H1 (cell line): ENCODE data around the gene PEX16.

ENCODE experiments used
- CBX8 ChIP-seq: fragments of 300-800, 300-1000 bp; sonication (generic); IDR thresholded peaks from 2 replicates; pipeline ENCODE4 v1.7.1; 2016; ENCODE audit warnings: low read depth, low read length, borderline replicate concordance
- CTCF ChIP-seq, 3 experiments: IDR thresholded peaks; 1 replicate in 2 of 3; 2 replicates in 1 of 3; pipeline versions ENCODE4 v1.5.1 to v1.6.1; 2011; ENCODE audit warnings: low read length in 3 of 3, mild to moderate bottlenecking in 3 of 3, inconsistent platforms in 2 of 3, low read depth in 1 of 3, moderate library complexity in 1 of 3; ENCODE audit not compliant: insufficient read depth in 1 of 3; ENCODE audit errors: control extremely low read depth in 1 of 3
- EGR1 ChIP-seq: IDR thresholded peaks from 2 replicates; pipeline ENCODE4 v1.6.1; 2011; ENCODE audit warnings: low read depth, low read length, borderline replicate concordance
- EZH2 ChIP-seq: fragments of 200-600 bp; sonication (generic); IDR thresholded peaks from 2 replicates; pipeline ENCODE4 v1.7.1; 2012; ENCODE audit warnings: low read depth, mild to moderate bottlenecking, moderate library complexity, low read length, inconsistent platforms; ENCODE audit not compliant: severe bottlenecking
- KDM5A ChIP-seq: fragments of 200-600 bp; IDR thresholded peaks from 2 replicates; pipeline ENCODE4 v1.7.1; 2012; ENCODE audit warnings: mild to moderate bottlenecking, low read length, inconsistent platforms, mixed read lengths
- NANOG ChIP-seq: IDR thresholded peaks from 2 replicates; pipeline ENCODE4 v1.6.1; 2011; ENCODE audit warnings: low read length, low read depth, mild to moderate bottlenecking, inconsistent platforms; ENCODE audit not compliant: insufficient read depth, poor library complexity, severe bottlenecking
- NRF1 ChIP-seq: IDR thresholded peaks from 2 replicates; pipeline ENCODE4 v1.6.1; 2011; ENCODE audit warnings: mild to moderate bottlenecking, low read depth, low read length, improper control_type of control experiment
- POLR2A ChIP-seq, 2 experiments: IDR thresholded peaks; 1 replicate in 1 of 2; 2 replicates in 1 of 2; pipeline ENCODE4 v1.6.1; 2011; ENCODE audit warnings: low read depth in 2 of 2, low read length in 2 of 2, mild to moderate bottlenecking in 2 of 2; ENCODE audit errors: control extremely low read depth in 1 of 2
- POLR2AphosphoS5 ChIP-seq: IDR thresholded peaks from 2 replicates; pipeline ENCODE4 v1.6.1; 2011; ENCODE audit warnings: low read depth, low read length
- SIN3A ChIP-seq, 2 experiments: IDR thresholded peaks in 1 of 2; conservative IDR thresholded peaks in 1 of 2; 2 replicates each; pipeline ENCODE4 v1.6.1; 2011 to 2012; ENCODE audit warnings: low read length in 2 of 2, improper control_type of control experiment in 1 of 2, low read depth in 1 of 2, mild to moderate bottlenecking in 1 of 2
- TAF1 ChIP-seq: IDR thresholded peaks from 2 replicates; pipeline ENCODE4 v1.6.1; 2011; ENCODE audit warnings: mild to moderate bottlenecking, low read depth, low read length
- USF2 ChIP-seq: IDR thresholded peaks from 2 replicates; pipeline ENCODE4 v1.6.1; 2011; ENCODE audit warnings: low read length, improper control_type of control experiment

GRCh38 chr11:45942381-45942780 lies 24.7 kb upstream of the PEX16 start:
- TF ChIP-seq CTCF (IDR thresholded peaks at IDR 0.05; ENCODE audit: control extremely low read depth in 1 of 3, insufficient read depth in 1 of 3, low read depth in 1 of 3, low read length in 3 of 3) (no peak), TAF1 (no peak), NRF1 (no peak), POLR2A (IDR thresholded peaks at IDR 0.05; ENCODE audit: control extremely low read depth in 1 of 2, low read depth in 2 of 2, low read length in 2 of 2) (no peak), POLR2AphosphoS5 (no peak), EZH2 (no peak), KDM5A (no peak), CBX8 (no peak), SIN3A (conservative IDR thresholded peaks at IDR 0.05 in 1 of 2, IDR thresholded peaks at IDR 0.05 in 1 of 2; ENCODE audit: low read depth in 1 of 2, low read length in 2 of 2) (no peak), USF2 (no peak), EGR1 (no peak), NANOG (no peak)
